Upper lobe of left lung (tissue), 6 donors: ENCODE measurements around the gene NENF. TPM values are rescaled to one million over a fixed set of nuclear protein-coding genes. Genes with fewer than 3 reads are reported as not detected.

Experiments
- ATAC-seq, 2 donors: fragments of 200-7000 bp; cut with Tn5 transposase; one replicate each; pipeline ENCODE4 v1.9.1; 2022; ENCODE audit warnings: mild to moderate bottlenecking in 2 of 2, moderate library complexity in 2 of 2; ENCODE audit not compliant: low FRiP score in 2 of 2
- DNase-seq, 2 donors: peaks; one replicate each; pipeline ENCODE4 v3.0.0-alpha.2; 2019 to 2020
- H3K27ac ChIP-seq, 4 donors: fragments of 200-600 bp; sonication (generic); one replicate each; pipeline ENCODE4 v1.5.1; 2016 to 2019
- H3K27me3 ChIP-seq, 4 donors: fragments of 200-600 bp; sonication (generic); one replicate each; pipeline ENCODE4 v1.5.1; 2017 to 2019
- H3K36me3 ChIP-seq, 4 donors: fragments of 200-600 bp; sonication (generic); one replicate each; pipeline ENCODE4 v1.5.1; 2016 to 2019
- H3K4me1 ChIP-seq, 4 donors: fragments of 200-600 bp; sonication (generic); one replicate each; pipeline ENCODE4 v1.5.1; 2018 to 2019
- H3K4me3 ChIP-seq, 4 donors: fragments of 200-600 bp; sonication (generic); one replicate each; pipeline ENCODE4 v1.5.1; 2017 to 2019; ENCODE audit warnings: mild to moderate bottlenecking in 2 of 4, moderate library complexity in 1 of 4
- H3K9me3 ChIP-seq, 4 donors: fragments of 200-600 bp; sonication (generic); one replicate each; pipeline ENCODE4 v1.5.1; 2018 to 2019
- EP300 ChIP-seq, 4 donors: sonication (generic); formaldehyde crosslinking; IDR thresholded peaks; one replicate each; pipeline ENCODE4 v1.5.1; 2017; ENCODE audit warnings: antibody characterized with exemption in 4 of 4, control low read depth in 2 of 4
- POLR2A ChIP-seq, 4 donors: fragments of 450-650 bp; IDR thresholded peaks; one replicate each; pipeline ENCODE4 v1.5.1; 2016 to 2017; ENCODE audit warnings: antibody characterized with exemption in 4 of 4, mild to moderate bottlenecking in 2 of 4
- POLR2AphosphoS5 ChIP-seq, 2 donors: sonication (generic); formaldehyde crosslinking; IDR thresholded peaks; one replicate each; pipeline ENCODE4 v1.5.1; 2017; ENCODE audit warnings: antibody characterized with exemption in 2 of 2
- WGBS, 2 donors: methylation state at CpG; one replicate each; pipeline ENCODE4 v1.1.5; 2017 to 2018; 5-methylcytosine and 5-hydroxymethylcytosine counted together
- total RNA-seq, 6 donors: library from RNA; depleted of rRNA in 4 of 6; stranded (reverse); fragments of >200 nt in 4 of 6; gene quantifications; one replicate each; pipeline versions ENCODE4 v1.1.0 to v1.2.1, GENCODE V29; 2016 to 2021
- TF ChIP-seq, protein P1 (sequence below), 6 experiments: fragments of 450-650 bp in 4 of 6; fragments of 200-600 bp in 2 of 6; sonication (generic) in 2 of 6; IDR thresholded peaks; one replicate each; pipeline ENCODE4 v1.5.1; 2016 to 2019; ENCODE audit warnings: antibody characterized with exemption in 6 of 6
- donor health status: DM: no; HTN: no; CAD: no; lungs with moderate emphysema.
- donor health status: DM: no; HTN: yes; CAD: no; lungs with severe emphysema.

The NENF gene
- total RNA-seq, 6 donors from 2014 or later, result 21.0 to 67.5 (median 50.1) TPM

DNA sequence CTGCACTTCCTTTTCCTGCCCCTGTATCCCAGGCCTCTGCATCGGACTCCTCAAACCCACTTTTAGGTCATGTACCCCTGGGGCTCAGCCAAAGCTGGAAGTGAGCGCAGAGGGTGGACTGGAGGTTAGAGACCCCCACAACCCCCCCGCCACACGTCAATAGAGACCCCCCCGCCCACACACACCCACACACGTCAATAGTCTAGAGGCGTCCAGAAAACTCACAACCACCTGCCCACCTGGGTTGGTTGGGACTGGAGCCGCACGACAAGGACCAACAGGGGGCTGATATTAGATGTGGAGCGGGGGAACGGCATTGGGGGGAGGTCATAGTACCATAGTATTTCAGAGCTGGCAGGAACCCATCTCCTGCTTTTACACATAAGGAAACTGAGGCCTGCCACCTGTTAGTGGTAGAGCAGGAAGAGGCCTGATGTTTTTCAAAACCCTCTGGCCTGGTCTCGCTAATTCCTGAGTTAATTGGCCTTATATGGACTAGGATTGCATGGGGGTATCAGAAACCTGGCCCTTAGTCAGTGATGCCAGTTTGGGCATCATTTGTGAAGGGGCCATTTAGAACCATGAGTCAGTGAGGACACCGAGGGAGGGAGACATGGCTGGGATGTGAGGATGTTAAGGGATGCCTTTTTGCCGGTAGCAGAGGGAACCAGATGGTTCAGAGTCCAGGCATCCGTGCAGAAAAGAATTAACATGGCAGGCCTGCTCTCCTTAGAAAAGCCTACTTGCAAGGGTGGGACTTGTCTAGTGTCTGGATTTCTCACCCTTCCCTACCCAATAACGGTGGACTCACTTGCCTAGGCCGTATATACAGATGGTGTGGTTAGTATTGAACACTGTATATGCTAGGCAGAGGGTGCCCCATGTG lies 1.1 kb downstream of the NENF start:
- ATAC-seq (peak in 1 of 2 donors; percentile 7), DNase-seq (no peak)
- 74 to 77% methylated on average over 10 to 17 of the region's 17 CpGs for WGBS, 2 donors
- peak overlapping the region; percentile 76 to 88 (median 82) for H3K27ac ChIP-seq
- no peaks in the 10 kb centered on the region for H3K27me3 ChIP-seq
- H3K36me3 ChIP-seq, result no peaks in the 10 kb centered on the region
- H3K4me3 ChIP-seq, result peak overlapping the region; percentile 58 to 98 (median 84)
- H3K4me1 ChIP-seq, result peaks cover 17 to 28% (median 24%) of the 10 kb centered on the region in 4 donors
- TF ChIP-seq POLR2AphosphoS5 (IDR thresholded peaks at IDR 0.05) (no peak), POLR2A (IDR thresholded peaks at IDR 0.05) (no peak), EP300 (IDR thresholded peaks at IDR 0.05) (no peak)
- TF ChIP-seq, protein P1, sequence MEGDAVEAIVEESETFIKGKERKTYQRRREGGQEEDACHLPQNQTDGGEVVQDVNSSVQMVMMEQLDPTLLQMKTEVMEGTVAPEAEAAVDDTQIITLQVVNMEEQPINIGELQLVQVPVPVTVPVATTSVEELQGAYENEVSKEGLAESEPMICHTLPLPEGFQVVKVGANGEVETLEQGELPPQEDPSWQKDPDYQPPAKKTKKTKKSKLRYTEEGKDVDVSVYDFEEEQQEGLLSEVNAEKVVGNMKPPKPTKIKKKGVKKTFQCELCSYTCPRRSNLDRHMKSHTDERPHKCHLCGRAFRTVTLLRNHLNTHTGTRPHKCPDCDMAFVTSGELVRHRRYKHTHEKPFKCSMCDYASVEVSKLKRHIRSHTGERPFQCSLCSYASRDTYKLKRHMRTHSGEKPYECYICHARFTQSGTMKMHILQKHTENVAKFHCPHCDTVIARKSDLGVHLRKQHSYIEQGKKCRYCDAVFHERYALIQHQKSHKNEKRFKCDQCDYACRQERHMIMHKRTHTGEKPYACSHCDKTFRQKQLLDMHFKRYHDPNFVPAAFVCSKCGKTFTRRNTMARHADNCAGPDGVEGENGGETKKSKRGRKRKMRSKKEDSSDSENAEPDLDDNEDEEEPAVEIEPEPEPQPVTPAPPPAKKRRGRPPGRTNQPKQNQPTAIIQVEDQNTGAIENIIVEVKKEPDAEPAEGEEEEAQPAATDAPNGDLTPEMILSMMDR (IDR thresholded peaks at IDR 0.05), result no peak
- H3K9me3 ChIP-seq, result no peaks in the 10 kb centered on the region

- Histone ChIP-seq H3K27me3 (no peaks in the 10 kb centered on the region), H3K4me3 (no peak overlapping the region), H3K27ac (no peak overlapping the region), H3K9me3 (no peaks in the 10 kb centered on the region), H3K36me3 (no peaks in the 10 kb centered on the region), H3K4me1 (peaks cover 17 to 28% (median 24%) of the 10 kb centered on the region in 4 donors)
- TF ChIP-seq EP300 (IDR thresholded peaks at IDR 0.05) (no peak), POLR2A (IDR thresholded peaks at IDR 0.05) (no peak), POLR2AphosphoS5 (IDR thresholded peaks at IDR 0.05) (no peak)
- TF ChIP-seq, protein P1 (IDR thresholded peaks at IDR 0.05), result no peak
- DNase-seq (no peak), ATAC-seq (no peak)
- 94 to 95% methylated on average over 4 of the region's 4 CpGs for WGBS, 2 donors
Measured at GRCh38 chr1:212434992-212435391, 2.3 kb downstream of the NENF start.

DNA sequence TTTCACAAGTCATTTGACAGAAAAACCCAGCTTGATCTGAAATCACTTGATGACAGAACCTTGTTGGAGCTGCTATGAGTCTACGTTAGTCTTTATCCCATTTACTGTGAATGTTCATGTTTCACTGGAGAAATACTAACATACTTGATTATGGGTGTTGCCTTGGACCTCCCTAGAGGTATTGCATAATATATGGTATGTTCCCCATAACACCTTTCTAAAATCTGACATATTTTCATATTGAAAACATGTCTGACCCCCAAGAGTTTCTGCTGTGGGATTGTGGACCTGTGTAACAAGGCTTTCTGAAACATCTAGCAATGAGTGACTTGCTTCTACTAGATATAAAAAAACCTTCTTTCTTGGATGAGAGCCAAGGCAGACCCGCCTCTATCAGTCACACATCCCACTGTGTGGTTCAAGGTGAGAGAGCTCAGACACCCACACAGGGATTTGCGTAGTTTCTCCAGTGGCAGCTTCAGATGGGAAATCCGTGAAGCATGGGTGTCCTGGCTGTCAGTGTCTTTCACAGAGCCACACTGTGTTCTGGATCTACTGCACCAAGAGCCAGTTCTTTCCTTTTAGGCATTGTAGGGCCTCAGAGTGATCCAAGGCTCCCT lies 4.6 kb downstream of the NENF start:
- H3K27ac ChIP-seq, result no peak overlapping the region
- peaks cover 13 to 16% (median 14%) of the 10 kb centered on the region in 4 donors for H3K4me1 ChIP-seq
- H3K36me3 ChIP-seq, result no peaks in the 10 kb centered on the region
- ATAC-seq, result no peak
- WGBS, 2 donors, result 87 to 91% methylated on average over 3 to 4 of the region's 4 CpGs
- H3K4me3 ChIP-seq, result no peak overlapping the region
- no peaks in the 10 kb centered on the region for H3K9me3 ChIP-seq
- no peak for DNase-seq
- H3K27me3 ChIP-seq, result no peaks in the 10 kb centered on the region
- TF ChIP-seq POLR2A (IDR thresholded peaks at IDR 0.05) (no peak), EP300 (IDR thresholded peaks at IDR 0.05) (no peak), POLR2AphosphoS5 (IDR thresholded peaks at IDR 0.05) (no peak)
- TF ChIP-seq, protein P1 (IDR thresholded peaks at IDR 0.05), result no peak

DNA sequence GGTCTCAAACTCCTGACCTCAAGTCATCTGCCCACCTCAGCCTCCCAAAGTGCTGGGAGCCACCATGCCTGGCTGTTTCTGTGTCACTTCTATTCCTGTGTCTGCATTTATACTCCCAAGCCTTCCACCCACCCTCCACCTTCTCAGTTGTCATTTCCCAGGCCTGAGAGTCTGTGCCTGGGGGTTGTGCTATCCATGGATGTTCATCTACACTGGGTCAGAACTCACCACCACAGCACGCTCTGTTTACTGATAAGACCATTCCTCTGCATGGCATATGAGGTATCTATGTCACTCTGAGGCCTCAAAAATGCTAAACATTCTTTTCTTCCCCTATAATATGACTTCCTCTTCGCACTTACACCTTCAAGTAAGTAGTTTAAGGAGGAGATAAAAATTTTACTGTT lies 6.1 kb downstream of the NENF start:
- Histone ChIP-seq H3K27ac (no peak overlapping the region), H3K9me3 (no peaks in the 10 kb centered on the region), H3K4me3 (no peak overlapping the region), H3K27me3 (no peaks in the 10 kb centered on the region), H3K4me1 (peaks cover 3 to 7% (median 6%) of the 10 kb centered on the region in 4 donors), H3K36me3 (no peaks in the 10 kb centered on the region)
- TF ChIP-seq, protein P1 (IDR thresholded peaks at IDR 0.05), result no peak
- TF ChIP-seq EP300 (IDR thresholded peaks at IDR 0.05) (no peak), POLR2AphosphoS5 (IDR thresholded peaks at IDR 0.05) (no peak)
- WGBS, 2 donors, result 94 to 96% methylated on average over 2 of the region's 2 CpGs
- DNase-seq, result no peak
- no peak for ATAC-seq
